ENCODE data around the gene PROCR.
"Not testable (repeated sequence)": the region's sequence is repeated elsewhere in the genome, so short reads cannot be mapped to it uniquely, and the experiment has no call there.

PROCR gene

GRCh38 chr20:35193031-35193791 is 21.3 kb downstream of the PROCR start:
- not testable (repeated sequence) for DNase-seq

- no peak for DNase-seq
These were observed 24.4 kb downstream of the PROCR start for GRCh38 chr20:35196313-35196712.

GRCh38 chr20:35199740-35200139 is 27.9 kb downstream of the PROCR start:
- DNase-seq = no peak

- DNase-seq = no peak
These were observed 28.4 kb downstream of the PROCR start for GRCh38 chr20:35200267-35200666.

DNA sequence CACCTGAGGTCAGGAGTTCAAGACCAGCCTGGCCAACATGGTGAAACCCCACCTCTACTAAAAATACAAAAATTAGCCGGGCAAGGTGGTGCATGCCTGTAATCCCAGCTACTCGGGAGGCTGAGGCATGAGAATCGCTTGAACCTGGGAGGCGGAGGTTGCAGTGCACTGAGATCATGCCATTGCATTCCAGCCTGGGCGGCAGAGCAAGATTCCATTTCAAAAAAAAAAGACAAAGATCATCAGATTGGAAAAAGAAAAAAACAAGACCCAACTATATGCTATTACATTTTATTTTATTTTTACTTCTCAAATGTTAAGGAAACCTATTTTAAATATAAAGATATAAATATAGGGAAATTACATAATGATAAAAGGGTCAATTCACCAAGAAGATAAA is 29.6 kb downstream of the PROCR start:
- DNase-seq = not testable (repeated sequence)

GRCh38 chr20:35206802-35207201 is 34.9 kb downstream of the PROCR start:
- no peak for DNase-seq

GRCh38 chr20:35207950-35208611 is 36.2 kb downstream of the PROCR start:
- peak; percentile 20 for DNase-seq

- DNase-seq = no peak
These were observed 43.4 kb downstream of the PROCR start for GRCh38 chr20:35215066-35215956.

DNA sequence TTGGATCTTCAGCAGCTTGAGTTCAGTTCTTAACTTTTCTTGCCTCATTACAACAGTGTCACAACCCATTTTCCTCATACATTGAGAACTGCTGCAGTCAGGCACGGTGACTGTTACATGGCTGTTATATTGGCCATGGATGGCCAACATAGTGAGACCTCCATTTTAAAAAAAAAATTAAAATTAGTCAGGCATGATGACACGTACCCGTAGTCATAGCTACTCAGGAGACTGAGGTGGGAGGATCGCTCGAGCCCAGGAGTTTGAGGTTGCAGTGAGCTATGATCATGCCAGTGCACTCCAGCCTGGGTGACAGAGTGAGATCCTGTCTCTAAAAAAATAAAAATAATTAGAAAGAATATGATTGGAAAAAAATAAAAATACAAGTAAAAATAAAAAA is 44.7 kb downstream of the PROCR start:
- no peak for DNase-seq

DNA sequence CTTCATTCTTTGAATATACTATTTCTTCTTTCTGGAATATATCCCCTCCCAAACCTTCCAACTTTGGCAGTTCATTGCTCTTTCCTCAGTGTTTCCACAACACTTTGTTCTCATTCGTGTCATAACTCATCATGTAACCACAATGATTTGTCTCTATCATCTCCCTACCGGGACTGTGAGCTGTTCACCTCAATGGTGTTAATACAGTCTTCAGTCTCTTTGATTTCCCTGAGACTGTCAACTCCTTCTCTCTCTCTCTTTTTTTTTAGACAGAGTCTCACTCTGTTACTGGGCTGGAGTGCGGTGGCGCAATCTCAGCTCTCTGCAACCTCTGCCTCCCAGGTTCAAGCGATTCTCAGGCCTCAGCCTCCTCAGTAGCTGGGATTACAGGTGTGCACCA is 52.1 kb downstream of the PROCR start:
- DNase-seq = no peak

GRCh38 chr20:35224536-35224935 is 52.7 kb downstream of the PROCR start:
- DNase-seq = no peak

DNA sequence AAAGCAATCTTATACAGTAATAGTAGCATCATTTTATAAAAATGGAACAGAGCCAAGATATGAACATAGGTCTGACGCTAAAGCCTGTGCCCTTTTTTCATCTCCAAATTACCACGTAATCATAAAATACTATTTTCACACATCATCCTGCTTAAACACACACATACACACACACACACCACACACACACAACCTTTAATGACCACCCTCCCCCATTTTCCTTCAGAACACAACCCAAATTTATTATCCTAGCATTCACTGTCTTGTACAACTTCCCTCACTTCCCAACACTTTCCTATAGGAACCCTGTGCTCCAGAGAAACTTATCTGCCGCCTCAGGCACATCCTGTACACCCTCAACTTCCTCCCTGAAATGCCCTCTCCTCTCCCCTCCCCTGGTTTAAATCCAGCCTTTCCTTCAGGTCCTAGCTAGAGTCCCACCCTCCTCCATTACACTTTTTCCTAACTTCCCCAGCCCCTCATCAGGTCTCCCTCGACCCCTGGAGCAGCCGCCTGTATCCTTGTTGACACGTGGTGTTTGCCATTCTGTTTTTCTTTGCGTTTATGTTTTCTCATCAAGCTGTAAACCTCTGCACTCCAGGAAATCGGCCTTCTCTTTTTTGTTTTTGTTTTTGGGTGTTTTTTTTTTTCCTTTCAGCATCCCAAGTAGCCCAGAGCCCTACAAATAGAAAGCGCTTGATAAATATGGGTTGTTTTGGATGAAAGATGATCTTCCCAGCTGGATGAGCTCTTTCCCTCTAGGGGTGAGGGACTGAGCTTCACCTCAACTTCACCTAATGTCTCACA is 53.6 kb downstream of the PROCR start:
- DNase-seq = no peak

DNA sequence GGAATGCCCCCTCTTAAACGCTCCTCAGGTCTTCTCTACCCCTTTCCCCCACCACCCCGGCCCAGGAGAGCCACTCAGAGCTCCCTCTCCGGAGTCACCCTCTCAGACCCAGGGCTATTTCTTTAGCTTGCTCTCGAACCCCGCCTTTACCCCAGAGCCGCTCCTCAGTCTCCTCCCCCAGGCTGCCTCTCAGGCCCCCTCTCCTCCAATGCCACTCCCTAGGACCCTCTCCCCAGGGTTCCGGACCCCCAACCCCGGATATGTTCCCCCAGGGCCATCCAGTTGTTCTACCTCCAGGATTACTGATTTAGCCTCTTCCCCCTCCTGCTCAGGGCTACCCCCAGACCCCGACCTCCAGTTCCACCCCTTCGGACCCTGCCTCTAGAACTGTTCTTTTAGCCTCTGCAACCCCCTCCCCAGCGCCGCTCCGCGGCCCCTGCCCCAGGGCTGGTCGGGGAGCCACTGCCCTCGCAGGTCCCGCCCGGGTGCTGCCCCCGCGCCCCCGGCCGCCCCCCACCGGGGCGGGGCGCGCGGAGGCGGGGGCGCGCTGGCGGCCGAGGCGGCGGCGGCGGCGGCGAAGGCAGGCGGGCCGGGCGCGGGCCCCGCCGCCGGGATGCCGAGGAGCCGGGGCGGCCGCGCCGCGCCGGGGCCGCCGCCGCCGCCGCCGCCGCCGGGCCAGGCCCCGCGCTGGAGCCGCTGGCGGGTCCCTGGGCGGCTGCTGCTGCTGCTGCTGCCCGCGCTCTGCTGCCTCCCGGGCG is 54.4 kb downstream of the PROCR start, which contains the start of gene MMP24:
Gene MMP24 (plus strand): TSS at position 565 of the 758 bp plus-strand sequence. CDS start 49 bp downstream, at position 614.
- no peak for DNase-seq

All from NCI-H2107 (cell line).